HepG2 (cell line): ENCODE data around the gene TIMM17A. TPM values are rescaled to one million over a fixed set of nuclear protein-coding genes. Genes with fewer than 3 reads are reported as not detected.

Experiments
- BRD4 ChIP-seq: sonication (generic); formaldehyde crosslinking; IDR thresholded peaks from 2 replicates; pipeline ENCODE4 v1.4.0; 2020; ENCODE audit warnings: missing genetic modification reagents
- DMAP1 ChIP-seq: IDR thresholded peaks from 2 replicates; pipeline ENCODE4 v1.6.1; 2016
- HCFC1 ChIP-seq: fragments of 150-350 bp; IDR thresholded peaks from 2 replicates; pipeline ENCODE4 v1.6.1; 2014; ENCODE audit warnings: low read depth, low read length
- KAT8 ChIP-seq: IDR thresholded peaks from 2 replicates; pipeline ENCODE4 v1.6.1; 2016; ENCODE audit warnings: missing genetic modification reagents, missing compliant biosample characterization
- MYNN ChIP-seq: sonication (generic); formaldehyde crosslinking; IDR thresholded peaks from 2 replicates; pipeline ENCODE4 v1.4.0; 2020; ENCODE audit warnings: mild to moderate bottlenecking, low read depth, missing genetic modification reagents
- PHF20 ChIP-seq: sonication (generic); formaldehyde crosslinking; IDR thresholded peaks from 2 replicates; pipeline ENCODE4 v1.5.0; 2020; ENCODE audit warnings: mild to moderate bottlenecking, missing genetic modification reagents
- STAT5B ChIP-seq: sonication (generic); formaldehyde crosslinking; IDR thresholded peaks from 2 replicates; pipeline ENCODE4 v1.4.0; 2020; ENCODE audit warnings: missing genetic modification reagents
- ZBTB20 ChIP-seq: sonication (generic); formaldehyde crosslinking; IDR thresholded peaks from 2 replicates; pipeline ENCODE4 v1.8.1; 2023; ENCODE audit warnings: missing genetic modification reagents, low read depth, mild to moderate bottlenecking, borderline replicate concordance
- ZNF383 ChIP-seq: sonication (generic); formaldehyde crosslinking; IDR thresholded peaks from 2 replicates; pipeline ENCODE4 v1.4.0; 2020; ENCODE audit warnings: missing genetic modification reagents, mild to moderate bottlenecking, borderline replicate concordance
- ZNF501 ChIP-seq: sonication (generic); formaldehyde crosslinking; IDR thresholded peaks from 2 replicates; pipeline ENCODE4 v1.5.1; 2020; ENCODE audit warnings: mild to moderate bottlenecking, moderate library complexity, missing genetic modification reagents
- ZNF607 ChIP-seq: sonication (generic); formaldehyde crosslinking; IDR thresholded peaks from 2 replicates; pipeline ENCODE4 v1.5.1; 2020; ENCODE audit warnings: missing genetic modification reagents, mild to moderate bottlenecking, borderline replicate concordance
- polyA plus RNA-seq, 8 experiments: library from polyadenylated mRNA; depleted of rRNA in 3 of 8; stranded (reverse) in 7 of 8; unstranded in 1 of 8; fragments of >200 nt; fragmentation: Illumina TruSeq in 4 of 8; extraction: Trizol in 4 of 8; gene quantifications; 2 replicates each; pipeline versions ENCODE4 v1.2.1 to v1.2.3, GENCODE V29; 2011 to 2016; ENCODE audit warnings: low read depth in 4 of 8, missing spikeins in 1 of 8, mixed read lengths in 1 of 8; ENCODE audit not compliant: insufficient read depth in 1 of 8
- total RNA-seq, 5 experiments: library from RNA; depleted of rRNA; stranded (reverse); fragments of >200 nt; fragmentation: Illumina TruSeq; extraction: Trizol; gene quantifications; 2 replicates each; pipeline ENCODE4 v1.2.3, GENCODE V29; 2016; ENCODE audit warnings: low read depth in 1 of 5
- TF ChIP-seq, protein P1 (sequence below): sonication (generic); formaldehyde crosslinking; conservative IDR thresholded peaks from 2 replicates; pipeline ENCODE4 v1.4.0; 2020; ENCODE audit warnings: missing genetic modification reagents
- TF ChIP-seq, protein P2 (sequence below): sonication (generic); formaldehyde crosslinking; IDR thresholded peaks from 2 replicates; pipeline ENCODE4 v1.5.1; 2020; ENCODE audit warnings: missing genetic modification reagents, mild to moderate bottlenecking, borderline replicate concordance
- TF ChIP-seq, protein P3 (sequence below): IDR thresholded peaks from 2 replicates; pipeline ENCODE4 v1.6.1; 2016; ENCODE audit warnings: low read depth, borderline replicate concordance
- TF ChIP-seq, protein P4 (sequence below): sonication (generic); formaldehyde crosslinking; conservative IDR thresholded peaks from 2 replicates; pipeline ENCODE4 v1.4.0; 2020; ENCODE audit warnings: missing genetic modification reagents
- TF ChIP-seq, protein P5 (sequence below): sonication (generic); formaldehyde crosslinking; IDR thresholded peaks from 2 replicates; pipeline ENCODE4 v1.5.0; 2020; ENCODE audit warnings: mild to moderate bottlenecking, missing genetic modification reagents
- TF ChIP-seq, protein P6 (sequence below): sonication (generic); formaldehyde crosslinking; IDR thresholded peaks from 2 replicates; pipeline ENCODE4 v1.4.0; 2020; ENCODE audit warnings: mild to moderate bottlenecking, missing genetic modification reagents

The TIMM17A gene
- total and polyA plus RNA-seq, 2 of the 13 experiments (the other 11 are each of a cell fraction or from before 2014, with no cell fraction given), result 50.8 to 97.8 TPM

GRCh38 chr1:201955009-201955728 is at the start of gene TIMM17A (continued):
- TF ChIP-seq, protein P1, sequence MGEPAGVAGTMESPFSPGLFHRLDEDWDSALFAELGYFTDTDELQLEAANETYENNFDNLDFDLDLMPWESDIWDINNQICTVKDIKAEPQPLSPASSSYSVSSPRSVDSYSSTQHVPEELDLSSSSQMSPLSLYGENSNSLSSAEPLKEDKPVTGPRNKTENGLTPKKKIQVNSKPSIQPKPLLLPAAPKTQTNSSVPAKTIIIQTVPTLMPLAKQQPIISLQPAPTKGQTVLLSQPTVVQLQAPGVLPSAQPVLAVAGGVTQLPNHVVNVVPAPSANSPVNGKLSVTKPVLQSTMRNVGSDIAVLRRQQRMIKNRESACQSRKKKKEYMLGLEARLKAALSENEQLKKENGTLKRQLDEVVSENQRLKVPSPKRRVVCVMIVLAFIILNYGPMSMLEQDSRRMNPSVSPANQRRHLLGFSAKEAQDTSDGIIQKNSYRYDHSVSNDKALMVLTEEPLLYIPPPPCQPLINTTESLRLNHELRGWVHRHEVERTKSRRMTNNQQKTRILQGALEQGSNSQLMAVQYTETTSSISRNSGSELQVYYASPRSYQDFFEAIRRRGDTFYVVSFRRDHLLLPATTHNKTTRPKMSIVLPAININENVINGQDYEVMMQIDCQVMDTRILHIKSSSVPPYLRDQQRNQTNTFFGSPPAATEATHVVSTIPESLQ (CRISPR knock-in tag), result 0 out of 2 replicates have a peak, but pooled peaks have one; percentile 22
- TF ChIP-seq, protein P2, sequence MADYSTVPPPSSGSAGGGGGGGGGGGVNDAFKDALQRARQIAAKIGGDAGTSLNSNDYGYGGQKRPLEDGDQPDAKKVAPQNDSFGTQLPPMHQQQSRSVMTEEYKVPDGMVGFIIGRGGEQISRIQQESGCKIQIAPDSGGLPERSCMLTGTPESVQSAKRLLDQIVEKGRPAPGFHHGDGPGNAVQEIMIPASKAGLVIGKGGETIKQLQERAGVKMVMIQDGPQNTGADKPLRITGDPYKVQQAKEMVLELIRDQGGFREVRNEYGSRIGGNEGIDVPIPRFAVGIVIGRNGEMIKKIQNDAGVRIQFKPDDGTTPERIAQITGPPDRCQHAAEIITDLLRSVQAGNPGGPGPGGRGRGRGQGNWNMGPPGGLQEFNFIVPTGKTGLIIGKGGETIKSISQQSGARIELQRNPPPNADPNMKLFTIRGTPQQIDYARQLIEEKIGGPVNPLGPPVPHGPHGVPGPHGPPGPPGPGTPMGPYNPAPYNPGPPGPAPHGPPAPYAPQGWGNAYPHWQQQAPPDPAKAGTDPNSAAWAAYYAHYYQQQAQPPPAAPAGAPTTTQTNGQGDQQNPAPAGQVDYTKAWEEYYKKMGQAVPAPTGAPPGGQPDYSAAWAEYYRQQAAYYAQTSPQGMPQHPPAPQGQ (CRISPR knock-in tag), result no peak
- TF ChIP-seq DMAP1 (CRISPR knock-in tag) (peak; percentile 92), ZNF607 (CRISPR knock-in tag) (peak; percentile 37; the same call in 1 of the 2 replicates), BRD4 (0 out of 2 replicates have a peak, but pooled peaks have one; percentile 35), ZNF383 (CRISPR knock-in tag) (no peak), STAT5B (no peak), HCFC1 (no peak), ZNF501 (CRISPR knock-in tag) (peak; percentile 82), PHF20 (CRISPR knock-in tag) (peak; percentile 90), ZBTB20 (CRISPR knock-in tag) (0 out of 2 replicates have a peak, but pooled peaks have one; percentile 63), MYNN (CRISPR knock-in tag) (no peak), KAT8 (CRISPR knock-in tag) (peak; percentile 93)
- TF ChIP-seq, protein P3, sequence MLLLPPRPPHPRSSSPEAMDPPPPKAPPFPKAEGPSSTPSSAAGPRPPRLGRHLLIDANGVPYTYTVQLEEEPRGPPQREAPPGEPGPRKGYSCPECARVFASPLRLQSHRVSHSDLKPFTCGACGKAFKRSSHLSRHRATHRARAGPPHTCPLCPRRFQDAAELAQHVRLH (CRISPR knock-in tag), result peak; percentile 79; the same call in 1 of the 2 replicates
- TF ChIP-seq, protein P4, sequence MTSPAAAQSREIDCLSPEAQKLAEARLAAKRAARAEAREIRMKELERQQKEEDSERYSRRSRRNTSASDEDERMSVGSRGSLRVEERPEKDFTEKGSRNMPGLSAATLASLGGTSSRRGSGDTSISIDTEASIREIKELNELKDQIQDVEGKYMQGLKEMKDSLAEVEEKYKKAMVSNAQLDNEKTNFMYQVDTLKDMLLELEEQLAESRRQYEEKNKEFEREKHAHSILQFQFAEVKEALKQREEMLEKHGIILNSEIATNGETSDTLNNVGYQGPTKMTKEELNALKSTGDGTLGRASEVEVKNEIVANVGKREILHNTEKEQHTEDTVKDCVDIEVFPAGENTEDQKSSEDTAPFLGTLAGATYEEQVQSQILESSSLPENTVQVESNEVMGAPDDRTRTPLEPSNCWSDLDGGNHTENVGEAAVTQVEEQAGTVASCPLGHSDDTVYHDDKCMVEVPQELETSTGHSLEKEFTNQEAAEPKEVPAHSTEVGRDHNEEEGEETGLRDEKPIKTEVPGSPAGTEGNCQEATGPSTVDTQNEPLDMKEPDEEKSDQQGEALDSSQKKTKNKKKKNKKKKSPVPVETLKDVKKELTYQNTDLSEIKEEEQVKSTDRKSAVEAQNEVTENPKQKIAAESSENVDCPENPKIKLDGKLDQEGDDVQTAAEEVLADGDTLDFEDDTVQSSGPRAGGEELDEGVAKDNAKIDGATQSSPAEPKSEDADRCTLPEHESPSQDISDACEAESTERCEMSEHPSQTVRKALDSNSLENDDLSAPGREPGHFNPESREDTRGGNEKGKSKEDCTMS, result no peak
- TF ChIP-seq, protein P5, sequence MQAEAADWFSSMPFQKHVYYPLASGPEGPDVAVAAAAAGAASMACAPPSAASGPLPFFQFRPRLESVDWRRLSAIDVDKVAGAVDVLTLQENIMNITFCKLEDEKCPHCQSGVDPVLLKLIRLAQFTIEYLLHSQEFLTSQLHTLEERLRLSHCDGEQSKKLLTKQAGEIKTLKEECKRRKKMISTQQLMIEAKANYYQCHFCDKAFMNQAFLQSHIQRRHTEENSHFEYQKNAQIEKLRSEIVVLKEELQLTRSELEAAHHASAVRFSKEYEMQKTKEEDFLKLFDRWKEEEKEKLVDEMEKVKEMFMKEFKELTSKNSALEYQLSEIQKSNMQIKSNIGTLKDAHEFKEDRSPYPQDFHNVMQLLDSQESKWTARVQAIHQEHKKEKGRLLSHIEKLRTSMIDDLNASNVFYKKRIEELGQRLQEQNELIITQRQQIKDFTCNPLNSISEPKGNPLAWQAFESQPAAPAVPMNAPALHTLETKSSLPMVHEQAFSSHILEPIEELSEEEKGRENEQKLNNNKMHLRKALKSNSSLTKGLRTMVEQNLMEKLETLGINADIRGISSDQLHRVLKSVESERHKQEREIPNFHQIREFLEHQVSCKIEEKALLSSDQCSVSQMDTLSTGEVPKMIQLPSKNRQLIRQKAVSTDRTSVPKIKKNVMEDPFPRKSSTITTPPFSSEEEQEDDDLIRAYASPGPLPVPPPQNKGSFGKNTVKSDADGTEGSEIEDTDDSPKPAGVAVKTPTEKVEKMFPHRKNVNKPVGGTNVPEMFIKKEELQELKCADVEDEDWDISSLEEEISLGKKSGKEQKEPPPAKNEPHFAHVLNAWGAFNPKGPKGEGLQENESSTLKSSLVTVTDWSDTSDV (CRISPR knock-in tag), result no peak
- TF ChIP-seq, protein P6, sequence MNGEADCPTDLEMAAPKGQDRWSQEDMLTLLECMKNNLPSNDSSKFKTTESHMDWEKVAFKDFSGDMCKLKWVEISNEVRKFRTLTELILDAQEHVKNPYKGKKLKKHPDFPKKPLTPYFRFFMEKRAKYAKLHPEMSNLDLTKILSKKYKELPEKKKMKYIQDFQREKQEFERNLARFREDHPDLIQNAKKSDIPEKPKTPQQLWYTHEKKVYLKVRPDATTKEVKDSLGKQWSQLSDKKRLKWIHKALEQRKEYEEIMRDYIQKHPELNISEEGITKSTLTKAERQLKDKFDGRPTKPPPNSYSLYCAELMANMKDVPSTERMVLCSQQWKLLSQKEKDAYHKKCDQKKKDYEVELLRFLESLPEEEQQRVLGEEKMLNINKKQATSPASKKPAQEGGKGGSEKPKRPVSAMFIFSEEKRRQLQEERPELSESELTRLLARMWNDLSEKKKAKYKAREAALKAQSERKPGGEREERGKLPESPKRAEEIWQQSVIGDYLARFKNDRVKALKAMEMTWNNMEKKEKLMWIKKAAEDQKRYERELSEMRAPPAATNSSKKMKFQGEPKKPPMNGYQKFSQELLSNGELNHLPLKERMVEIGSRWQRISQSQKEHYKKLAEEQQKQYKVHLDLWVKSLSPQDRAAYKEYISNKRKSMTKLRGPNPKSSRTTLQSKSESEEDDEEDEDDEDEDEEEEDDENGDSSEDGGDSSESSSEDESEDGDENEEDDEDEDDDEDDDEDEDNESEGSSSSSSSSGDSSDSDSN (CRISPR knock-in tag), result peak; percentile 49
